Right lobe of liver (tissue), 6 donors: Measurements from ENCODE around the gene EIF2B1. TPM values are rescaled to one million over a fixed set of nuclear protein-coding genes. Genes with fewer than 3 reads are reported as not detected.

Source experiments
- ATAC-seq, 4 donors: fragments of 200-7000 bp; cut with Tn5 transposase; one replicate each; pipeline ENCODE4 v1.9.1; 2020; ENCODE audit warnings: mild to moderate bottlenecking in 4 of 4, moderate library complexity in 4 of 4
- DNase-seq, 3 donors: peaks; one replicate each; pipeline ENCODE4 v3.0.0-alpha.2; 2020
- H3K27ac ChIP-seq, 3 donors: fragments of 200-600 bp; one replicate each; pipeline ENCODE4 v1.8.0; 2022
- H3K27me3 ChIP-seq, 2 donors: fragments of 200-600 bp; one replicate each; pipeline ENCODE4 v1.8.0; 2022
- H3K36me3 ChIP-seq, 4 donors: fragments of 200-600 bp; sonication (generic) in 1 of 4; one replicate each; pipeline versions ENCODE4 v1.5.1 to v1.8.0; 2017 to 2022; ENCODE audit warnings: control low read depth in 1 of 4
- H3K4me1 ChIP-seq, 4 donors: fragments of 200-600 bp; sonication (generic) in 1 of 4; one replicate each; pipeline versions ENCODE4 v1.5.1 to v1.8.0; 2017 to 2022; ENCODE audit warnings: control low read depth in 1 of 4
- H3K4me3 ChIP-seq, 3 donors: fragments of 200-600 bp; one replicate each; pipeline ENCODE4 v1.8.0; 2022
- H3K9me3 ChIP-seq, 4 donors: fragments of 200-600 bp; sonication (generic) in 1 of 4; one replicate each; pipeline versions ENCODE4 v1.5.1 to v1.8.0; 2017 to 2022; ENCODE audit warnings: control low read depth in 1 of 4
- POLR2A ChIP-seq: fragments of 450-650 bp; IDR thresholded peaks from one replicate; pipeline ENCODE4 v1.6.1; 2017; ENCODE audit warnings: antibody characterized with exemption, mild to moderate bottlenecking
- WGBS: methylation state at CpG from one replicate; pipeline ENCODE4 v1.1.6; 2018; ENCODE audit warnings: low coverage, low lambda C conversion rate; ENCODE audit not compliant: insufficient coverage; ENCODE audit errors: missing lambda C conversion rate; 5-methylcytosine and 5-hydroxymethylcytosine counted together
- intact Hi-C, 2 donors: fragments of 100-400 bp; cut with DNase I; formaldehyde crosslinking; loops; one replicate each; pipeline versions ENCODE4 v1.11.2 to v1.14.1; 2022
- total RNA-seq, 6 experiments: library from RNA; depleted of rRNA in 2 of 6; stranded (reverse); fragments of >200 nt in 2 of 6; fragmentation: NEBNext Ultra II Directional in 3 of 6; extraction: Animal tissue kit (Norgen Biotek cat#: 25700) in 3 of 6; gene quantifications; one replicate each; pipeline versions ENCODE4 v1.1.0 to v1.2.4, GENCODE V29; 2016 to 2023
- TF ChIP-seq, protein P1 (sequence below), 4 donors: fragments of 200-600 bp in 3 of 4; fragments of 450-650 bp in 1 of 4; IDR thresholded peaks; one replicate each; pipeline versions ENCODE4 v1.5.1 to v1.8.0; 2016 to 2022; ENCODE audit warnings: antibody characterized with exemption in 4 of 4, mild to moderate bottlenecking in 2 of 4
- donor health status: DM: no; HTN: yes; CAD: no.
- donor health status: DM: no; HTN: no; CAD: no.
- donor health status: DM: no; HTN: no; CAD: no.
- donor health status: DM: no; HTN: yes; CAD: no.
- donor health status: DM: no; HTN: yes; CAD: no.

EIF2B1 gene
- total RNA-seq, 6 experiments from 2014 or later = 19.3 to 137 (median 22.2) TPM

DNA sequence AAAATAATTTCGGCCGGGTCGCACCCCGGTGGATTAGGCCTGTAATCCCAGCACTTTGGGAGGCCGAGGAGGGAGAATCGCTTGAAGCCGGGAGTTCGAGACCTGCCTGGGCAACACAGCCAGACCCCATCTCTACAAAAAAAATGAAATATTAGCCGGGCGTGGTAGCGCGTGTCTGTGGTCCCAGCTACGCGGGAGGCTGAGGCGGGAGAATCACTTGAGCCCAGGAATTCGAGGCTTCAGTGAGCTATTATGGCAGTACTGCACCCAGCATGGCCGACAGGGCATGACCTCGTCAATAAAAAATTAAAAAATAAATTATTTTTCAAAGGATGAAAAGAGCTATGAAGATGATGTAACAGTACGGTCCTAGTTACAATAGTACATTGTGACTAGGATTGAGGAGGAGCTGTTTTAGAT is 666 bp upstream of the EIF2B1 start:
- no peaks in the 10 kb centered on the region for H3K9me3 ChIP-seq
- peaks cover 0 to 23% (median 5%) of the 10 kb centered on the region in 4 donors for H3K36me3 ChIP-seq
- DNase-seq (no peak), ATAC-seq (no peak)
- TF ChIP-seq POLR2A = no peak
- TF ChIP-seq, protein P1, sequence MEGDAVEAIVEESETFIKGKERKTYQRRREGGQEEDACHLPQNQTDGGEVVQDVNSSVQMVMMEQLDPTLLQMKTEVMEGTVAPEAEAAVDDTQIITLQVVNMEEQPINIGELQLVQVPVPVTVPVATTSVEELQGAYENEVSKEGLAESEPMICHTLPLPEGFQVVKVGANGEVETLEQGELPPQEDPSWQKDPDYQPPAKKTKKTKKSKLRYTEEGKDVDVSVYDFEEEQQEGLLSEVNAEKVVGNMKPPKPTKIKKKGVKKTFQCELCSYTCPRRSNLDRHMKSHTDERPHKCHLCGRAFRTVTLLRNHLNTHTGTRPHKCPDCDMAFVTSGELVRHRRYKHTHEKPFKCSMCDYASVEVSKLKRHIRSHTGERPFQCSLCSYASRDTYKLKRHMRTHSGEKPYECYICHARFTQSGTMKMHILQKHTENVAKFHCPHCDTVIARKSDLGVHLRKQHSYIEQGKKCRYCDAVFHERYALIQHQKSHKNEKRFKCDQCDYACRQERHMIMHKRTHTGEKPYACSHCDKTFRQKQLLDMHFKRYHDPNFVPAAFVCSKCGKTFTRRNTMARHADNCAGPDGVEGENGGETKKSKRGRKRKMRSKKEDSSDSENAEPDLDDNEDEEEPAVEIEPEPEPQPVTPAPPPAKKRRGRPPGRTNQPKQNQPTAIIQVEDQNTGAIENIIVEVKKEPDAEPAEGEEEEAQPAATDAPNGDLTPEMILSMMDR (IDR thresholded peaks at IDR 0.05) = no peak
- 8% methylated on average over 19 of the region's 19 CpGs for WGBS
- peak overlapping the region; percentile 25 to 64 (median 55) for H3K27ac ChIP-seq
- H3K4me3 ChIP-seq = peak overlapping the region; percentile 89 to 96 (median 91)
- intact Hi-C loops = no loop called here
- no peaks in the 10 kb centered on the region for H3K27me3 ChIP-seq
- H3K4me1 ChIP-seq = peaks cover 0 to 10% (median 5%) of the 10 kb centered on the region in 4 donors

DNA sequence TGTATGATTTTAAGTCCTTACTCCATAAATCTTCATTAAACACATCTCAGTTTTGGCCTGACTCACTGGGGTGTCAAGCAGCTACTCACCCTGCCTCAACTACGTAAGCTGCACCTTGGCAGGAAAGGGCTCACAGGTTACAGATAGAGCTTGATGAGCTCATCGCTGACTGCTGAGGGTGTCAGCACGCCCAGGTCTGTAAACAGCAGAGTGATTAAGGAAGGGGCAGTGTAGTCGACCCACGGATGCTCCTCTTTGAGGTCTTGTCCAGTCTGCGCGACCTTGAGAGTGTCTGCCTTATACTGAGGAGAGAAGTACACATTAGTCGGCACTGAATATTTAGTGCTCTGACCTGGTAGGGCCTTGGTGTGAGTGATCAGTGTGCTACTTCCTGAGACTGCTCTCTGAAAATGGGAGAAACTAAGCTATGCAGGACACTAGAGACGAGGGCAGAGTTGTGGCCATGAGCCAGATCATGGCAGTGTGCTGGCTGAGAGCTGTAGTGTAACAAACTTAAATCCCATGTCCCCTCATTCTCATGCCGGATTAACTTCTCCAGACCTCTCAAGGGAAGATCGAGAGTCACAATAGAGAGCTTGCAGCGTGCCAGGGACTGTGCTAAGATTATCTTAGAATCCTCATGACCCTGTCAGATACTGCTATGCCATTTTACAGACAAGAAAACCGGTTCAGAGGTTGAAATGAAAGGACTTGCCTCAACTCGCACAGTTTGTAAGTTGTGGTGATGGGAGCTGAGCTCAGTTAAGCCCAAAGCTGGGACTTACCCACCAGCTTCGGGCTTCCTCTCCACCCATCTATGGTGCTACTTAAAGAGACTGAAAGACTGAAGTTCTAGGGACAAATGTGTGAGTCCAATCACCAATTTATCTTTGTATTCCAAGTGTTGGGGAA is 11.6 kb downstream of the EIF2B1 start:
- intact Hi-C loops = no loop called here
- Histone ChIP-seq H3K27ac (no peak overlapping the region), H3K4me3 (no peak overlapping the region), H3K9me3 (no peaks in the 10 kb centered on the region), H3K4me1 (no peaks in the 10 kb centered on the region), H3K27me3 (no peaks in the 10 kb centered on the region), H3K36me3 (peaks cover 0 to 86% (median 36%) of the 10 kb centered on the region in 4 donors)
- ATAC-seq = no peak
- DNase-seq = no peak
- 68% methylated on average over 13 of the region's 15 CpGs for WGBS
- TF ChIP-seq, protein P1 (IDR thresholded peaks at IDR 0.05) = no peak
- TF ChIP-seq POLR2A = no peak

- ATAC-seq (no peak), DNase-seq (no peak)
- no peak overlapping the region for H3K27ac ChIP-seq
- H3K4me1 ChIP-seq = no peaks in the 10 kb centered on the region
- no peaks in the 10 kb centered on the region for H3K9me3 ChIP-seq
- H3K4me3 ChIP-seq = no peak overlapping the region
- WGBS = 75% methylated on average over 8 of the region's 8 CpGs
- no peaks in the 10 kb centered on the region for H3K27me3 ChIP-seq
- H3K36me3 ChIP-seq = peaks cover 0 to 86% (median 38%) of the 10 kb centered on the region in 4 donors
- TF ChIP-seq, protein P1 (IDR thresholded peaks at IDR 0.05) = no peak
- no peak for TF ChIP-seq POLR2A
- intact Hi-C loops = no loop called here
Measured at GRCh38 chr12:123621101-123621500, 12.4 kb downstream of the EIF2B1 start.

- intact Hi-C loops = no loop called here
- peaks cover 0 to 89% (median 50%) of the 10 kb centered on the region in 4 donors for H3K36me3 ChIP-seq
- 82% methylated on average over 8 of the region's 13 CpGs for WGBS
- no peaks in the 10 kb centered on the region for H3K9me3 ChIP-seq
- no peak overlapping the region for H3K27ac ChIP-seq
- H3K4me3 ChIP-seq = no peak overlapping the region
- H3K4me1 ChIP-seq = no peaks in the 10 kb centered on the region
- H3K27me3 ChIP-seq = no peaks in the 10 kb centered on the region
- DNase-seq (no peak), ATAC-seq (no peak)
- TF ChIP-seq, protein P1 (IDR thresholded peaks at IDR 0.05) = no peak
- TF ChIP-seq POLR2A = no peak
Measured at GRCh38 chr12:123617580-123617979, 15.9 kb downstream of the EIF2B1 start.
